Putamen (tissue), 1 donor: Measurements from ENCODE around the gene CEP44.
"Not testable (repeated sequence)": the region's sequence is repeated elsewhere in the genome, so short reads cannot be mapped to it uniquely, and the experiment has no call there.

Experiments
- DNase-seq: peaks from one replicate; pipeline ENCODE4 v3.0.0-alpha.2; 2016; ENCODE audit warnings: low spot score

The CEP44 gene

DNA sequence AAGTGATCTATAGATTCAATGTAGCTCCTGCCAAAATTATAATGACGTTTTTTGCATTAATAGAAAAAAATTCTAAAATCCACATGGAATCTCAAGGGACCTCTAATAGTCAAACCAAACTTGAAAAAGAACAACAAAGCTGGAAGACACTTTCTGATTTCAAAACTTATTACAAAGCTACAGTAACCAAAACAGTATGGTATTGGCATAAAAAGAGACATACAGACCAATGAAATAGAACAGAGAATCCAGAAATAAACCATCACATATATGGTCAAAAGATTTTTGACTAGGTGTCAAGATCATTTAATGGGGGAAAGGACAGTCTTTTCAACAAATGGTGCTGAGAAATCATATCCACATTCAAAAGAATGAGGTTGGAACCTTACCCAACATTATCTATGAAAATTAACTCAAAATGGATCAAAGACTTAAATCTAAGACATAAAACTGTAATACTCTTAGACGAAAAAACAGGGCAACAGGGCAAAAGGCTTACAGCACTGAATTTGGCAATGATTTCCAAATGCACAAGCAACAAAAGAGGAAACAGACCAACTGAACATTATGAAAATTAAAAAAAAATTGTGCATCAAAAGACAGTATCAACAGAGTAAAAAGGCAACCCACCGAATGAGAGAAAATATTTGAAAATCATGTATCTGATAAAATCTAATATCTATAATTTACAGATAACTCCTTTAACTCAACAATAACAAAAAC is 4.1 kb upstream of the CEP44 start:
- no peak for DNase-seq

DNA sequence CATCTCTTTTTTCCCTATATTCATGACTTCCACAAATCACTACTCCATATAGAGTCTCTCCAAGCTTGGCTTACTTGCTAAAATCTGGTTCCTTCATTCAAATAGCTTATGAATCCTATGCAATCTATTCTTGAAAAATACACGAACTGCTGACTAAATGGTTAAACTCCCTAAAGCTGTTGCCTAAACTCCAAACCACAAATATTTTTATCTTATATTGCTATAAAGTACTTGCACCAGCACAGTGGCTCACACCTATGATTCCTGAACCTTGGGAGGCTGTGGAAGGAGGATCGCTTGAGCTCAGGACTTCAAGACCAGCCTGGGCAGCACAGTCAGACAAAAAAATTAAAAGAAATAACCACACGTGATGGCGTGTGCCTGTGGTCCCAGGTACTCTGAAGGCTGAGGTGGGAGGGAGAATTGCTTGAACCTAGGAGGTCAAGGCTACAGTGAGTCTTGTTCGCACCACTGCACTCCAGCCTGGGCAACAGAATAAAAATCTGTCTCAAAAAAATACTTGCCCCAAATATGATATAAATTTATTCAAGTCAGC is 2.5 kb upstream of the CEP44 start:
- DNase-seq: no peak

DNA sequence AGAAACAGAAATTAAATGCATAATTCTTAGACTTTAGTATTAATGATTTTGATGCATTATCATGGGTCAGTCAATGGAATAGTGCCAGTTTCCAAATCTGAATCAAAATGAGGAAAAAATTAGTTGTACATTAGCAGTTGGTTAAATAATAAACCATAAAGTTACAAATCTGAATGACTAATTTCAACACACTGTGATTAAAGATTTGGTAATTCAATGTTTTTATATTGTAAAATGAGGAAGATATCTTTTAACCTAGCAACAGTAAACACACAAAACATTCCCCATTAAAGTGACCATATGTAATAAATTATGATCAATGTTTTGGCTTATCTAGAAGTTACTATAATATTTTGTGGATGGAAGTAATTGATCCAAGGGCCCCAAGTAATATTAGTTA is 1.8 kb upstream of the CEP44 start:
- no peak for DNase-seq

DNA sequence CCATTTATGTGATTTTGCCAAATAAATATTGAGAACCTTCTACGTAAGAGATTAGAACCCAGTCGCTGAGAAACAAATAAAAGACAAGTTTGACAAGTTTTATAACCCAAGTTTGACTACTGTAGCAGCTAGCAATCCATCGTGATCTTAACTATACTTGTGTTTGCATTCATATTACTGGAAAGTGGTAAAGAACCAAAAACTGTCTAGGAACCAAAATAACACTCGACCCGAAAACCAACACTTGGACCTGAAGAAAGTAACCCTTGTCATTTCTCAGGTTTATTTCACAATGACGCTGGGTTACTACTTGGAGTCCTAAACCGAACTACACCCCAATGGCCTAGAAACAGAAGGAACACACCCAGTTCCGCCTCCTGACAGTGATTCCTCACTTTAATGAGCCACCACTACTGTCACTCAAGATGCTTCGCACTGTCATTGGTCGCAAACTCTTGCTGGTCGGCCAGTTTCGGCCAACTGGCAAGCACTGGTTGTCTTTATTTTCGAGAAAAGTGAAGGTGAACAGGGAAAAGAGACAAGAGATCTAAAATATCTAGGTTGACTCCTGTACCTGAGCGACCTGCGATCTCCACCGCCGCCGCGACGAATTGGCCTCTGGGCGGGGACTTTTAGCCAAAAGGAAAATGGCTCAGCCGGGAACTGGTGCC is 740 bp upstream of the CEP44 start:
- DNase-seq: peak; percentile 94

DNA sequence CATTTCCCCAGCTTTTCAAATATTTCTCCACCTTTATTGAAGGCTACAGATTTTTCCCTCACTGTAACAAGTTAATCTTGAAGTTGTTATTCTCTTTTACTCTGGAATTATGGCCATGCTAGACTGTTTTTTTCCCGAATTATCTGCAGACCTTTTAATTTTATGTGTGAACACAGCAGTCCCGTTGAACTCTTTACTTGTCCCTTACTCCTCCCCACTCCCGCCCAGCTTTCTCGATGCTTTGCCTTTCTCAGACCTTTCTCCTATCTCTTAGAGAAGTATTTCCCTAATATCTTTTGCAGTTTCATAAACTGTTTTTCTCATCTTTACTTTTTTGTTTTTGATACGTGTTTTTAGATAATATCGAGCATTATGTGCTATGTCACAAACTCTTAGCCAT is 776 bp downstream of the CEP44 start:
- DNase-seq: no peak

DNA sequence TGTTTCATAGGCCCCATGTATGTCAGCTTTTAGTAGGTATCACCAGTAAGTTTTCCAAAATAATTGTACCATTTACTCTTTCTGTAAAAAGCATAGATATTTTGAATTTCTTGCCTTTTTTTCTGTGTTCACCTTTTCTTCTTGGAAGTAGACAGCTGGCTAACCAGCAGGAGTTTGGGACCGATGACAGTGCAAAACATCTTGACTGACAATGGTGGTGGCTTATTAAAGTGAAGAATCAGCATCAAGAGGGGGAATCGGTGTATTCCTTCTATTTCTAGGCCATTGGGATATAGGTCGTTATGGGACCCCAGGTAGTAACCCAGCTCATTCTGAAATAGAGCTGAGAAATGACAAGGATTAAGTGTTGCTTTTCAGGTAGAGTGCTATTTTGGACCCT is 3.2 kb downstream of the CEP44 start:
- DNase-seq: no peak

DNA sequence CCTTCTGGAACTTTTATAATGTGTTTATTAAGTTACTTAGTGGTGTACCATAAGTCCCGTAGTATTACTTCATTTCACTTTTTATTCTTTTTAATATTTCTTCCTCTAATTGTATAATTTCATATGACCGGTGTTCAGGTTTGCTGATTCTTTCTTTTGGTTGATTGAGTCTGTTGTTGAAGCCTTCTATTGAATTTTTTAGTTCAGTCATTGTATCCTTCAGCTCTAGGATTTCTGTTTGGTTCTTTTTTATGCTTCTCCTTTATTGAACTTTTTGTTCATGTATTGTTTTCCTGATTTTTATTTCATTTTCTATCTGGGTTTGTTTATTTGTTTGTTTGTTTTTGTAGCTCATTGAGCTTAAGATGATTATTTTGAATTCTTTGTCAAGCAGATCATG is 8.8 kb downstream of the CEP44 start:
- no peak for DNase-seq

DNA sequence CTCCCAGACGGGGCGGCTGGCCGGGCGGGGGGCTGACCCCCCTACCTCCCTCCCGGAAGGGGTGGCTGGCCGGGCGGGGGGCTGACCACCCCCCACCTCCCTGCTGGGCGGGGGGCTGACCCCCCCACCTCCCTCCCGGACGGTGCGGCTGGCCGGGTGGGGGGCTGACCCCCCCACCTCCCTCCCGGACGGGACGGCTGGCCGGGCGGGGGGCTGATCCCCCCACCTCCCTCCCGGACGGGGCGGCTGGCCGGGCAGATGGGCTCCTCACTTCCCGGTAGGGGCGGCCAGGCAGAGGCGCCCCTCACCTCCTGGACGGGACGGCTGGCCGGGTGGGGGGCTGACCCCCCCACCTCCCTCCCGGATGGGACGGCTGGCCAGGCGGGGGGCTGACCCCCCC is 10.9 kb downstream of the CEP44 start:
- DNase-seq: not testable (repeated sequence)

DNA sequence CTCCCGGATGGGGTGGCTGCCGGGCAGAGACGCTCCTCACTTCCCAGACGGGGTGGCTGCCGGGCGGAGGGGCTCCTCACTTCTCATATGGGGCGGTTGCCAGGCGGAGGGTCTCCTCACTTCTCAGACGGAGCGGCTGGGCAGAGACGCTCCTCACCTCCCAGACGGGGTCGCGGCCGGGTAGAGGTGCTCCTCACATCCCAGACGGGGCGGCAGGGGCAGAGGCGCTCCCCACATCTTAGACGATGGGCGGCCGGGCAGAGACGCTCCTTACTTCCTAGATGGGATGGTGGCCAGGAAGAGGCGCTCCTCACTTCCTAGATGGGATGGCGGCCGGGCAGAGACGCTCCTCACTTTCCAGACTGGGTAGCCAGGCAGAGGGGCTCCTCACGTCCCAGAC is 11.4 kb downstream of the CEP44 start:
- not testable (repeated sequence) for DNase-seq

DNA sequence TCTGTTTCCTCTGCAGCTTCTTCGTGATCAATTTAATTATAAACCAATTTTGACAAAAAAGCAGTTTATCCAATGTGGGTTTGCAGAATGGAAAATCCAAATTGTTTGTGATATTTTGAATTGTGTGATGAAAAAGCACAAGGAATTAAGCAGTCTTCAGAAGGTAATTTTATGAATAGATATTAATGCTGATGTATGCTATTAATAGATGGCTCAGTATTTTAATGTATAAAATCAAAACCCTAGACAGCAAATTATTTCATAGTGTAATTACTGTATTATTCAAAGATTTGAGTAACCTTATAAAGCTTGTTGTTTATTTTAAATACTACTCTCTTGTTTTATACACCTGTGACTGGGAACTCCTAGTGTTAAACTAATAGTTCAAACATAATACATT is 20.0 kb downstream of the CEP44 start:
- DNase-seq: no peak

DNA sequence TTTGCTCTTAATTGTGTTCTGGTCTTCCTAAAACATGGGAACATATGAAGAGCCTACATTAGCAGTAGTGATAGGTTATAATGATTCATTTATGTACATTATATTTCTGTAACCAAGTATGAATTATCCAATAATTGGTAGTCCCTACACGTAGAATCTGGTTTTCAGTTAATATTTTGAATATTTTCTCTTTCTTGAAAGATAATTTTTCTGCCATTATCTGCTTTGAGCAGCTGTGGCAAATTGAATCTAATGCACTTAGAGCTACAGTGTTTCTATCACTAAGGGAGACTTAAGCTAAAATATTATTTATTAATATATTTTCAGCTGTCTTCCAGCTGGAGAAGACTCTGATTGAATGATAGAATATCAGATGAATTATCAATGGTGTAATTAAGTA is 21.0 kb downstream of the CEP44 start:
- no peak for DNase-seq

DNA sequence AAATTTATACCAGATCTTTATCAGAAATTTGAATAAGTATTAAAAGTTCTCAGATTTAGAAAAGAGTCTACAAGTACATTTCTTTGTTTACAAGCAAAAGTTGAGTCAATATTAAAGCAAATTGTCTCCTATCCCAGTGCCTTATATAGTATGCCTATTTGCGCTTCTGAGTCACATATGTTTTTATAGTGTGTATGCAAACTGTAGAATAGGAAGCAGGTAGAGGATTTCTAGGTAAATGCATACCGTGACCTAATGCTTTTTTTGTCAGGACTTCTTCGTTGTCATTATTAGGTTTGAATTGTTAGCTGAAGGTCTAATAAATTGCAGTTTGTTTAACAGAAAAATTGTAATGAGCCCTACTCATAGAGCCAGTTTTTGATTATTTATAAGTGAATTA is 22.2 kb downstream of the CEP44 start:
- no peak for DNase-seq

DNA sequence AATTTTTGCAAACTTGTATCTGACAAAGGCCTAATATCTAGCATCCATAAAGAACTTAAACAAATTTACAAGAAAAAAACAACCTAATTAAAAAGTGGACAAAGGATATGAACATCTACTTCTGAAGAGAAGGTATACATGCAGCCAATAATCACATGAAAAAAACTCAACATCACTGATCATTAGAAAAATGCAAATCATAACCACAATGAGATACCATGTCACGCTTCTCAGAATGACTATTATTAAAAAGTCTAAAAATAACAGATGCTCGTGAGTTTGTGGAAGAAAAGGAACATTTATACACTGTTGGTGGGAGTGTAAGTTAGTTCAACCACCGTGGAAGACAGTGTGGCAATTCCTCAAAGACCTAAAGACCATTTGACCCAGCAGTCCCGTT is 24.0 kb downstream of the CEP44 start:
- no peak for DNase-seq

DNA sequence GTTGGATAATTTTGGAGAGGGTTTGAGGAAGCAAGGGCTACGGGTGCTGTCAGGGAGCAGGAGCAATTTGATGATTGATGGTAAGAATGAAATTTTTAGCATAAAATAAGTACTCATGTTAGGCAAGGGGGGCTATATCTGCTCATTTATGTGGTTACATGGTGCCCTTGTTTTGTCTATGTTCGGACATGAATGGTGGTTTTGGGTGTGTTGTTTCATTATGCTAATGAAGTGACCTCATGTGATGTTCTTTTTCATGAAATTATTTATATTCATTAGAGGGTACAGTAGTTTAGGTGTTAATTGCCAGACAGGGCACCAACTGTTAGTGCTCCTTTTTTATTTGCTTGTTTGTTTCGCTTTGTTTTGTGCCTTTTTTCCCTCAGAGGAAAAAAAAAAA is 29.3 kb downstream of the CEP44 start:
- no peak for DNase-seq

DNA sequence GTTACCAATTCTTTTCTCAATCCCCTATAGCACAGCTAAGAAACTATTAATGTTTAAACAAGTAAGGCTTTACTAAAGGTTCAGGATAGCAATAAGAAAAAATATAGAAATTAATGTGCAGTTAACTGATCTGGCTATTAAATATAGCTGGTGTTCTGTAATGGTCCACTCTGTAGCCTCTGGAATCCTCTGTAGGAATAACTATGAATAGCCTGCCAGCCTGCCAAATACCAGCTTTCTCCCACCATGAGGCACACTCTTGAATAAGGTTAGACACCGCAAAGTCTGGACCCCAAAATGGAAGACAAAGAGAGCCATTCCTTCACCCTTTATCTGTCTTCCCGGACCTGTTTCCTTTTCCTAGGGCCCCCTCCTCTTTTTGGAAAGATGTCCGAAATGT is 30.6 kb downstream of the CEP44 start:
- DNase-seq: no peak

DNA sequence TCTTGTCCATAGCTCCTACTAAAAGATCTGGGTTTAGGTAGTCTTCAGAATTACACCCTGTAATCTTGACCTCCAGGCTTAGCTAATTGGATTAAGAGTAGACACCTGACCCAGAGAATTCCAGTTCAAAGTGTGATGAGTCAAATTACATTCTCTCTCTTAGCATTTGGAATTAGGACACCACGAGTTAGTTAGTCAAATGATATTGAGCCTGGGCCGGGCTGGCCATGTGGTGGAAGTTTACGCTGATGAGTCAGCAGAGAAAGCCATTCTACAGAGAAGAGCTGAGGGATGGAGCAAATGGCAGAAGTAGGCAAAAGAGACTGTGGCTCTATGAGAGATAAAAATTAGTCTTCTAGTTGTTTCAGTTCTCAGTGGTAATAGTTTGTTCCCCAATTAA is 31.1 kb downstream of the CEP44 start:
- DNase-seq: no peak

DNA sequence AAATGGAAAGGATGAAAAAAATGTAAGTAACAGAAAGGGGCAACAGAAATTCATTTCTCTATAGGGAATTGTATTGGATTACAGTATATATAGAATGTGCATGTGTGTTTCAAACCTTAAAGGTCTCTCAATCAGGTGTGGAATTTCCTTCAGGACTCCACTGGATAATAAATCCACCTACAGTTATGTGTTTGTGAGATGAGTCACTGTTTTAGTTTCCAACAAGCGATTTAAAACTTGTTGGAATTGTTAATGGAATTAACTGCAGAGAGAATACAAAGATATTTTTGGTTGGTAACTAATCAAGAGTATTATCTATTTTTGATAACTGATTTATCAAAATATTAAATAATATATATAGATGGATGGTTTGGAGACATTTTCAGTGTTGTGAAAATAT is 32.8 kb downstream of the CEP44 start:
- DNase-seq: no peak

DNA sequence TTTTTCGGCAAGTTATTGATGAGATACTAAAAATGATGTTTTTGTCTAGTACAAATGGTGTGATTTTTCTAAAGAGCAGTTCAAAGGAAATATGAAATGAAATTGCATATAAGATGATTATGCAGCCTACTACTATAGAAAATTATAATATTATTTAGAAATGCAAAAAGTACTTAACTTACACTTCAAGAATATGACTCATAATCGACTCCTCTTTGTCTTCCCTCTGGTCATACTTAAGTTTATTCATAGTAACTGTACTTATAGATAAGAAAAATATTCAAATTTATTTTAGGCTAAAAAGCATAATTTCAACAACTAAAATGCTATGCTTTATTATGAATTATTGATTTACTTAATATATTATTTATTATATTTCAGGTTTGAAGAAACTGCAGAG is 33.2 kb downstream of the CEP44 start:
- DNase-seq: no peak

DNA sequence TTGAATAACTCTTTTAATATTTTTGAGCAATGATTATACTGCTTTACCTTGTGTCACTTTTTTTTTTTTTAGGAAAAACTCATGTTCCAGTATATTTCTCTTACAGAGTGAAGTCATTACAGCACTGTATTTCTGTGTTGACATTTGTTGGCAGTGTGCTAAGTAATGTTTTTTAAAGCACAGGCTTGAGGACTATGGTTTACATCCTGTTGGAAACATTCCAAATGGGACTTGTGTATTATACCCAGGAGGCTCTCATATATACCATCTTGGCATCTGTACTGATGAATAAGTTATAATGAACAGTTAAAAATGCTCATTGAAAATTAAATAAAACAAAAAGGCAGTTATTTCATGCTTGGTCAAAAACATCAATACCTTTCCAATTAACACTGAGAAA is 33.8 kb downstream of the CEP44 start:
- no peak for DNase-seq

DNA sequence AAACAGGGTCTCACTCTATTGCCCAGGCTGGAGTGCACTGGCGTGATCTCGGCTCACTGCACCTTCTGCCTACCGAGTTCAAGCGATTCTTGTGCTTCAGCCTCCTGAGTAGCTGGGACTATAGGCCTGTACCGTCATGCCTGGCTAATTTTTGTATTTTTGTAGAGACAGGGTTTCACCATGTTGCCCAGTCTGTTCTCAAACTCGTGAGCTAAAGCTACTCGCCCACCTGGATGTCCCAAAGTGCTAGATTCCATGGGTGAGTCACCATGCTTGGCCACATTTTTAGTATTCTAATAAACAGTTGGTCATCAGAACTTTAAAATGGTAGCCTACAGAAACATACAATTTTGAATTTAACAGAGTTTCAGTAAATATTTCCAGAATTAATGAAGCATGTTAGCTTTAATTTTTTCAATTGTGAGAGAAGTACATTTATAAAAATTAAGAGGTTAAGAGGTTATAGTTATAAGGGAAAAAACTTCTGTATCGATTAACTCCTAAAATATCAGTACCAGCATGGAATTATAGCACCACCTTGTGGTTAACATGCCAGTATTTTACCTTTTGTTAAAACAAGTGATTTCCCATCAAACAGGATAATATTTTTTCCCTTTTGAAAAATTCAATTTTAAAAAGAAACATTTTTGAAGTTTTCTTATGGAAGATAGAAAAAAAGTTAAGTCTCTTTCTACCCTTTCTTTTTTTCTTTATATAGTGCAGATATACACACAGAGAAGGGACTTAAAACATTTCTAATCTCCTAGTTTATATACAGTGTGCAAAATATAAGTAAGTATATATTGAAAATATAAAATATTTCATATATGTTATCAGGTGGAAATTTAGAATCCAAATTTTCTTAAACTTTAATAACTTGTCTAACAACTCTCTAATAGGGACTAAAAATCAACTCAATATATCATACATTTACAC is 35.4 kb downstream of the CEP44 start:
- peak; percentile 11 for DNase-seq

DNA sequence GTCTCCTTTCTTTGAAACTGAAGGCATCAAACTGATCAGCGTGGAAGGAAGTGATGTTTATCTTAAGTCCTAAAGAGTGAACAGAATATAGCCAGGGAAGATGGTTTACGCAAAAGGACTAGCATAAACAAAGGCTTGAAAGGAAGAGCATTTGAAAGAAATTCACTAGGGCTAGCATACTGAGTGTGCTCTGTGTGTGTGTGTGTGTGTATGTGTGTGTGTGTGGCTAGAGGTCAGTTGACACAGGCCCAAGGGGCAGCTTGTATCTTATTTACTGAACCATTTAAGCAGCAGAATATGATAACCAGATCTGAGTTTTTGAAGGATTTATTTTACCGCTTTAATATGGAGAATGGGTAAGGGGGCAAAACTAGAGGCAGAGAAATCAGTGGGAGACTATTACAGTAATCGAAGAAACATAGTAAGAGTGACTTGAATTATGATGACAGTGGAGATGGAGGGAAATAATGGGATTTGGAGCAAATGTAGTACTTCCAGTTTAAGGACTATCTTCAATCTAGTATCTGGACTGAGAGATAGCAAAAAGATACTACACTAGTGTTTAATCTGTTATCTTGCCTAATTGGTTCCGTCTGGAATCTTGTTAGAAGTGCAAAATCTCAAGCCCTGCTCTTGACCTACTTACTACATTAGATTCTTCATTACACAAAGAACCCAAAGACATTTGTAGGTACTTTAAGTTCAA is 36.9 kb downstream of the CEP44 start:
- no peak for DNase-seq

DNA sequence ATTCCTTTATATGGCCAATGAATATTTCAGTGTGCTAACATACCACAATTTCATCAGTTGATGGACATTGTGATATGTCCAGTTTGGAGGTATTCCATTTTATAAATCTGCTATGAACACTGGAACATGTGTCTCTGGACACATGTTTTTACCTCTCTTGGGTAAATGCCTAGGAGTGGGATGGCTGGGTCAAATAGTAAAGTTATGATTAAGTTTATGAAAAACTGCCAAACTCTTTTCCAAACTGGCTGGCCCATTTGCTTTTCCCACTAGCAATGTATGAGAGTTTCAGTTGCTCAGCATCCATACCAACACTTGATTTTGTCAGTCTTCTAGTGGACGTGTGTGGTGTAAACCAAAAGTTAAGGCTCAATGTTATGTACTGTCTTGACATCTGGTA is 40.5 kb downstream of the CEP44 start:
- DNase-seq: no peak
